K562 (cell line): ENCODE measurements around the gene LNPEP. TPM values are rescaled to one million over a fixed set of nuclear protein-coding genes. Genes with fewer than 3 reads are reported as not detected.

Experiments
- ATAC-seq: fragments of 200-7000 bp; cut with Tn5 transposase; 3 replicates; pipeline ENCODE4 v1.9.1; 2020; ENCODE audit warnings: moderate library complexity
- BruUV-seq: library from RNA; stranded (reverse); fragments of 400-500 nt; replicated peaks from 2 replicates; lab custom pipeline; 2021; lab: Mats Ljungman, UMichigan
- CTCF ChIA-PET: fragments of 300-600 bp; formaldehyde crosslinking; extraction: SDS; loops from one replicate; lab custom pipeline; 2021; ENCODE audit warnings: low intra/inter-chr PET ratio; lab: Yijun Ruan, JAX
- POLR2A ChIA-PET: fragments of 300-600, 350-650 bp; sonication (Branson Sonifier 250); formaldehyde crosslinking; extraction: SDS; loops from one replicate; lab custom pipeline; 2021; ENCODE audit warnings: antibody characterized with exemption, inconsistent platforms; lab: Yijun Ruan, JAX
- DNase-seq, 4 experiments: peaks; one replicate each; pipeline versions ENCODE4 v3.0.0 to v3.0.0-alpha.2; 2011 to 2018; ENCODE audit warnings: low spot score in 3 of 4, mixed read lengths in 3 of 4; ENCODE audit errors: extremely low read depth in 1 of 4
- FAIRE-seq: peaks from 2 replicates; lab custom pipeline; 2011; peaks lifted over from hg19 to GRCh38; lab: Jason Lieb, UNC
- H2AFZ ChIP-seq: 2 replicates; pipeline ENCODE4 v1.6.0; 2011; ENCODE audit warnings: low read depth, low read length, control low read depth, inconsistent platforms
- H3K27ac ChIP-seq: fragments of 200-600 bp; 3 replicates; pipeline ENCODE4 v1.8.0; 2011; ENCODE audit warnings: low read depth, mild to moderate bottlenecking, control low read depth, inconsistent platforms, low read length, moderate library complexity, mixed read lengths; ENCODE audit errors: extremely low read depth
- H3K27me3 ChIP-seq, 2 experiments: fragments of 300-600 bp in 1 of 2; 2 replicates in 1 of 2; 3 replicates in 1 of 2; pipeline versions ENCODE4 v1.6.0 to v1.8.0; 2011; ENCODE audit warnings: inconsistent platforms in 2 of 2, low read length in 2 of 2, mild to moderate bottlenecking in 1 of 2, mixed read lengths in 1 of 2, moderate library complexity in 1 of 2; ENCODE audit not compliant: control insufficient read depth in 2 of 2, insufficient read depth in 2 of 2
- H3K36me3 ChIP-seq: fragments of 300-600 bp; 3 replicates; pipeline ENCODE4 v1.8.0; 2011; ENCODE audit warnings: mild to moderate bottlenecking, low read length, inconsistent platforms; ENCODE audit not compliant: control insufficient read depth, insufficient read depth
- H3K4me1 ChIP-seq, 2 experiments: fragments of 200-600 bp in 1 of 2; replicated peaks in 1 of 2; 2 replicates in 1 of 2; 3 replicates in 1 of 2; pipeline versions ENCODE4 v1.5.1 to v1.8.0; 2011; ENCODE audit warnings: inconsistent platforms in 2 of 2, low read length in 2 of 2, mild to moderate bottlenecking in 1 of 2, mixed read lengths in 1 of 2, moderate library complexity in 1 of 2; ENCODE audit not compliant: control insufficient read depth in 2 of 2, insufficient read depth in 2 of 2
- H3K4me2 ChIP-seq: 2 replicates; pipeline ENCODE4 v1.6.1; 2011; ENCODE audit warnings: low read length, control low read depth, inconsistent platforms, mixed read lengths; ENCODE audit not compliant: insufficient read depth
- H3K4me3 ChIP-seq: fragments of 200-600 bp; sonication (generic), shearing (Covaris generic); 2 replicates; pipeline ENCODE4 v1.5.1; 2016; ENCODE audit warnings: control low read depth, inconsistent platforms
- H3K79me2 ChIP-seq: fragments of 200-600 bp; 3 replicates; pipeline ENCODE4 v1.8.0; 2011; ENCODE audit warnings: low read length, inconsistent platforms; ENCODE audit not compliant: control insufficient read depth, insufficient read depth
- H3K9ac ChIP-seq, 2 experiments: 2 replicates each; pipeline versions ENCODE4 v1.6.0 to v1.6.1; 2011; ENCODE audit warnings: low read depth in 2 of 2, low read length in 2 of 2, control low read depth in 1 of 2, inconsistent platforms in 1 of 2, mild to moderate bottlenecking in 1 of 2, mixed read lengths in 1 of 2; ENCODE audit not compliant: insufficient read depth in 1 of 2
- H3K9me1 ChIP-seq: one replicate; pipeline ENCODE4 v1.6.0; 2011; ENCODE audit warnings: inconsistent platforms, mild to moderate bottlenecking, low read length, moderate library complexity; ENCODE audit not compliant: control insufficient read depth, insufficient read depth
- H3K9me3 ChIP-seq: replicated peaks from 2 replicates; pipeline ENCODE4 v1.5.1; 2011; ENCODE audit warnings: low read depth, low read length, inconsistent platforms; ENCODE audit not compliant: control insufficient read depth, insufficient read depth
- H4K20me1 ChIP-seq: replicated peaks from 2 replicates; pipeline ENCODE4 v1.6.1; 2011; ENCODE audit warnings: low read length, inconsistent platforms, mixed read lengths; ENCODE audit not compliant: control insufficient read depth, insufficient read depth
- ATF3 ChIP-seq, 2 experiments: fragments of 450-650 bp in 1 of 2; sonication (generic) in 1 of 2; formaldehyde crosslinking in 1 of 2; IDR thresholded peaks in 1 of 2; conservative IDR thresholded peaks in 1 of 2; 2 replicates each; pipeline versions ENCODE4 v1.6.1 to v1.8.1; 2016 to 2023; ENCODE audit warnings: mild to moderate bottlenecking in 2 of 2, moderate library complexity in 2 of 2, inconsistent platforms in 1 of 2, missing genetic modification reagents in 1 of 2
- FOSL1 ChIP-seq: fragments of 200-800 bp; sonication (Bioruptor generic); conservative IDR thresholded peaks from 2 replicates; pipeline ENCODE4 v1.6.1; 2016; ENCODE audit warnings: missing genetic modification characterization, missing compliant biosample characterization
- FOXK2 ChIP-seq, 2 experiments: fragments of 450-650 bp; IDR thresholded peaks in 1 of 2; conservative IDR thresholded peaks in 1 of 2; 2 replicates each; pipeline ENCODE4 v1.6.1; 2016; ENCODE audit warnings: low read depth in 2 of 2, mild to moderate bottlenecking in 1 of 2
- GTF2A2 ChIP-seq: IDR thresholded peaks from 2 replicates; pipeline ENCODE4 v1.6.1; 2016; ENCODE audit warnings: mild to moderate bottlenecking, missing genetic modification characterization, missing compliant biosample characterization
- JUND ChIP-seq, 2 experiments: IDR thresholded peaks; 2 replicates in 1 of 2; 3 replicates in 1 of 2; pipeline ENCODE4 v1.6.1; 2011; ENCODE audit warnings: borderline replicate concordance in 2 of 2, low read depth in 2 of 2, low read length in 2 of 2, improper control_type of control experiment in 1 of 2, missing biosample characterization in 1 of 2, missing genetic modification characterization in 1 of 2, missing genetic modification reagents in 1 of 2
- MAFG ChIP-seq: fragments of 450-650 bp; conservative IDR thresholded peaks from 2 replicates; pipeline ENCODE4 v1.6.1; 2016; ENCODE audit warnings: missing genetic modification characterization, missing compliant biosample characterization
- MLLT1 ChIP-seq, 2 experiments: fragments of 450-650 bp; IDR thresholded peaks; 2 replicates each; pipeline ENCODE4 v1.6.1; 2016
- POLR3G ChIP-seq: IDR thresholded peaks from 2 replicates; pipeline ENCODE4 v1.6.1; 2011; ENCODE audit not compliant: insufficient read length, insufficient replicate concordance; ENCODE audit errors: extremely low read depth
- RAD21 ChIP-seq, 2 experiments: fragments of 250-450 bp in 1 of 2; fragments of 450-650 bp in 1 of 2; sonication (Bioruptor Pico) in 1 of 2; formaldehyde crosslinking in 1 of 2; IDR thresholded peaks in 1 of 2; conservative IDR thresholded peaks in 1 of 2; 2 replicates each; pipeline versions ENCODE4 v1.4.0 to v1.8.0; 2020 to 2022; ENCODE audit warnings: mild to moderate bottlenecking in 2 of 2, moderate library complexity in 1 of 2
- SAFB ChIP-seq: fragments of 200-400 bp; formaldehyde crosslinking; IDR thresholded peaks from 2 replicates; pipeline ENCODE4 v1.6.1; 2017; ENCODE audit warnings: low read depth, low read length, borderline replicate concordance
- TCF7L2 ChIP-seq: fragments of 150-350 bp; IDR thresholded peaks from 2 replicates; pipeline ENCODE4 v1.6.1; 2016; ENCODE audit warnings: low read depth, mild to moderate bottlenecking, low read length, moderate library complexity
- USF1 ChIP-seq: sonication (generic); formaldehyde crosslinking; IDR thresholded peaks from 2 replicates; pipeline ENCODE4 v1.9.0; 2022; ENCODE audit warnings: mild to moderate bottlenecking, missing genetic modification reagents
- XRCC3 ChIP-seq: fragments of 450-650 bp; IDR thresholded peaks from 2 replicates; pipeline ENCODE4 v1.6.1; 2017; ENCODE audit warnings: mild to moderate bottlenecking, moderate library complexity
- ZBTB17 ChIP-seq: fragments of 450-650 bp; formaldehyde crosslinking; IDR thresholded peaks from 2 replicates; pipeline ENCODE4 v1.4.0; 2020; ENCODE audit warnings: mild to moderate bottlenecking
- ZNF354B ChIP-seq: fragments of 250-450 bp; sonication (Bioruptor Pico); IDR thresholded peaks from 2 replicates; pipeline ENCODE4 v1.4.0; 2020
- ZNF507 ChIP-seq: conservative IDR thresholded peaks from 2 replicates; pipeline ENCODE4 v1.6.1; 2017; ENCODE audit warnings: missing genetic modification characterization, missing compliant biosample characterization
- ZNF668 ChIP-seq: fragments of 250-450 bp; sonication (Bioruptor Pico); IDR thresholded peaks from 2 replicates; pipeline ENCODE4 v1.8.0; 2022; ENCODE audit warnings: mild to moderate bottlenecking, inconsistent platforms
- WGBS: fragments of 100-300 bp; shearing (Covaris generic); methylation state at CpG from one replicate; pipeline ENCODE4 v1.1.6; 2016; ENCODE audit warnings: low coverage, mixed read lengths; ENCODE audit not compliant: insufficient coverage; ENCODE audit errors: missing lambda C conversion rate; 5-methylcytosine and 5-hydroxymethylcytosine counted together
- in situ Hi-C: fragments of 300-500 bp; cut with MboI; formaldehyde crosslinking; loops from 4 replicates; pipeline ENCODE4 v1.15.0; 2018; ENCODE audit warnings: inconsistent platforms, mixed read lengths
- intact Hi-C: fragments of 100-400 bp; cut with micrococcal nuclease; formaldehyde crosslinking; loops from 2 replicates; pipeline ENCODE4 v1.14.2; 2022
- polyA plus RNA-seq, 8 experiments: library from polyadenylated mRNA; depleted of rRNA in 4 of 8; stranded (reverse) in 5 of 8; unstranded in 3 of 8; fragments of >200 nt; fragmentation: Nextera tagmentation in 2 of 8; fragmentation: Illumina TruSeq in 1 of 8; extraction: Ambion mirVana in 2 of 8; extraction: Trizol in 1 of 8; gene quantifications; 2 replicates each; pipeline versions ENCODE4 v1.2.1 to v1.2.3, GENCODE V29; 2011 to 2014; ENCODE audit warnings: inconsistent platforms in 1 of 8, missing spikeins in 1 of 8
- total RNA-seq, 7 experiments: library from RNA; depleted of rRNA in 6 of 7; stranded (reverse); fragments of >200 nt in 6 of 7; fragmentation: Illumina TruSeq in 2 of 7; extraction: Trizol in 2 of 7; gene quantifications; 2 replicates each; pipeline versions ENCODE4 v1.2.1 to v1.2.3, GENCODE V29; 2011 to 2021; ENCODE audit warnings: low replicate concordance in 1 of 7

LNPEP gene
- total and polyA plus RNA-seq, 9 of the 15 experiments (the other 6 are each of a cell fraction or from before 2014, with no cell fraction given) = 2.6 to 27.9 (median 11.2) TPM

GRCh38 chr5:96967400-96967799 is 31.5 kb downstream of the LNPEP start (continued):
- no peak for TF ChIP-seq TCF7L2
- TF ChIP-seq ZNF507 = no peak
- no peak for TF ChIP-seq ZNF668 (CRISPR knock-in tag)
- no peak for TF ChIP-seq SAFB
- no peak for TF ChIP-seq MAFG
- TF ChIP-seq RAD21 (CRISPR knock-in tag; conservative IDR thresholded peaks at IDR 0.05 in 1 of 2, IDR thresholded peaks at IDR 0.05 in 1 of 2) = no peak
- no peak for TF ChIP-seq GTF2A2 (tag)

- Histone ChIP-seq H3K36me3 (no peaks in the 10 kb centered on the region), H3K27me3 (no peaks in the 10 kb centered on the region), H2AFZ (no peak overlapping the region), H3K4me3 (no peak overlapping the region), H3K27ac (no peak overlapping the region), H3K4me1 (peaks cover 0 to 11% of the 10 kb centered on the region in 2 experiments; a peak in 3 of 5 replicates), H3K9me3 (no peaks in the 10 kb centered on the region), H3K9ac (no peak overlapping the region), H3K79me2 (peaks cover 34% of the 10 kb centered on the region; the same call in 2 of the 3 replicates), H3K9me1 (no peaks in the 10 kb centered on the region), H4K20me1 (no peaks in the 10 kb centered on the region), H3K4me2 (no peak overlapping the region)
- FAIRE-seq = no peak
- DNase-seq = peak in 1 of 4 experiments; percentile 13
- BruUV-seq = no TSS peak
- POLR2A ChIA-PET = no interaction called here
- in situ Hi-C loops = no loop called here
- WGBS = 41% methylated on average over 1 of the region's 1 CpG
- intact Hi-C loops = no loop called here
- CTCF ChIA-PET = no interaction called here
- peak; percentile 51 for ATAC-seq
- TF ChIP-seq ZBTB17 (CRISPR knock-in tag) (no peak), MLLT1 (IDR thresholded peaks at IDR 0.05) (no peak), JUND (IDR thresholded peaks at IDR 0.05; ENCODE audit: borderline replicate concordance, low read depth, low read length) (0 out of 2 replicates have a peak, but pooled peaks have one; percentile 11), JUND (tag; IDR thresholded peaks at IDR 0.05; ENCODE audit: borderline replicate concordance, low read depth, low read length) (0 out of 3 replicates have a peak, but pooled peaks have one; percentile 16), ATF3 (IDR thresholded peaks at IDR 0.05) (peak; percentile 28; the same call in 1 of the 2 replicates), ATF3 (CRISPR knock-in tag; conservative IDR thresholded peaks at IDR 0.05) (no peak), USF1 (CRISPR knock-in tag) (no peak), FOSL1 (tag) (peak; percentile 42), FOXK2 (conservative IDR thresholded peaks at IDR 0.05 in 1 of 2, IDR thresholded peaks at IDR 0.05 in 1 of 2; ENCODE audit: low read depth in 2 of 2) (no peak), XRCC3 (no peak), POLR3G (no peak), ZNF354B (CRISPR knock-in tag) (no peak)
Observed at GRCh38 chr5:96968074-96968473, 32.2 kb downstream of the LNPEP start.
